HepG2 (cell line): ENCODE measurements around the gene SERTAD2. TPM values are rescaled to one million over a fixed set of nuclear protein-coding genes. Genes with fewer than 3 reads are reported as not detected.

Experiments used
- GATAD2A ChIP-seq: IDR thresholded peaks from 2 replicates; pipeline ENCODE4 v1.6.1; 2016
- GTF3A ChIP-seq: sonication (generic); formaldehyde crosslinking; conservative IDR thresholded peaks from 2 replicates; pipeline ENCODE4 v1.4.0; 2020; ENCODE audit warnings: mild to moderate bottlenecking, missing genetic modification reagents
- HDAC2 ChIP-seq: sonication (generic); formaldehyde crosslinking; IDR thresholded peaks from 2 replicates; pipeline ENCODE4 v1.4.0; 2020; ENCODE audit warnings: missing genetic modification reagents
- HNF4G ChIP-seq, 2 experiments: sonication (generic) in 1 of 2; formaldehyde crosslinking in 1 of 2; IDR thresholded peaks; 2 replicates each; pipeline versions ENCODE4 v1.4.0 to v1.6.1; 2011 to 2020; ENCODE audit warnings: borderline replicate concordance in 2 of 2, low read depth in 2 of 2, mild to moderate bottlenecking in 2 of 2, low read length in 1 of 2, missing genetic modification reagents in 1 of 2, moderate library complexity in 1 of 2
- IRF2 ChIP-seq: IDR thresholded peaks from 2 replicates; pipeline ENCODE4 v1.6.1; 2018; ENCODE audit warnings: missing genetic modification reagents, missing compliant biosample characterization
- KAT8 ChIP-seq: IDR thresholded peaks from 2 replicates; pipeline ENCODE4 v1.6.1; 2016; ENCODE audit warnings: missing genetic modification reagents, missing compliant biosample characterization
- KMT2A ChIP-seq: sonication (generic); formaldehyde crosslinking; IDR thresholded peaks from 2 replicates; pipeline ENCODE4 v1.4.0; 2020; ENCODE audit warnings: missing genetic modification reagents
- MXD3 ChIP-seq: IDR thresholded peaks from 2 replicates; pipeline ENCODE4 v1.6.1; 2016; ENCODE audit warnings: mild to moderate bottlenecking, missing biosample characterization, missing genetic modification reagents
- NFKBIZ ChIP-seq: IDR thresholded peaks from 2 replicates; pipeline ENCODE4 v1.6.1; 2018; ENCODE audit warnings: missing genetic modification reagents, missing compliant biosample characterization
- NR2C2 ChIP-seq: sonication (generic); formaldehyde crosslinking; IDR thresholded peaks from 2 replicates; pipeline ENCODE4 v1.4.0; 2020; ENCODE audit warnings: missing genetic modification reagents, mild to moderate bottlenecking, moderate library complexity, borderline replicate concordance
- NR2F1 ChIP-seq, 2 experiments: fragments of 450-650 bp in 1 of 2; formaldehyde crosslinking in 1 of 2; IDR thresholded peaks; 2 replicates each; pipeline versions ENCODE4 v1.5.0 to v1.6.1; 2016 to 2020; ENCODE audit warnings: mild to moderate bottlenecking in 1 of 2, missing compliant biosample characterization in 1 of 2, missing genetic modification reagents in 1 of 2, moderate library complexity in 1 of 2
- SAP130 ChIP-seq: IDR thresholded peaks from 2 replicates; pipeline ENCODE4 v1.6.1; 2016; ENCODE audit warnings: low read depth
- SKIL ChIP-seq: sonication (generic); formaldehyde crosslinking; IDR thresholded peaks from 2 replicates; pipeline ENCODE4 v1.8.0; 2022; ENCODE audit warnings: missing genetic modification reagents, mild to moderate bottlenecking, moderate library complexity, borderline replicate concordance
- STAG1 ChIP-seq: sonication (generic); formaldehyde crosslinking; IDR thresholded peaks from 2 replicates; pipeline ENCODE4 v1.4.0; 2020; ENCODE audit warnings: missing genetic modification reagents
- TEAD2 ChIP-seq: sonication (generic); formaldehyde crosslinking; IDR thresholded peaks from 2 replicates; pipeline ENCODE4 v1.9.0; 2021; ENCODE audit warnings: missing genetic modification reagents
- ZBTB10 ChIP-seq: sonication (generic); formaldehyde crosslinking; IDR thresholded peaks from 2 replicates; pipeline ENCODE4 v1.4.0; 2020; ENCODE audit warnings: missing genetic modification reagents, borderline replicate concordance
- ZMYM2 ChIP-seq: sonication (generic); formaldehyde crosslinking; IDR thresholded peaks from 2 replicates; pipeline ENCODE4 v1.8.0; 2022; ENCODE audit warnings: mild to moderate bottlenecking, missing genetic modification reagents
- ZNF282 ChIP-seq: fragments of 450-650 bp; IDR thresholded peaks from 2 replicates; pipeline ENCODE4 v1.6.1; 2018; ENCODE audit not compliant: partially characterized antibody
- ZNF614 ChIP-seq: IDR thresholded peaks from 2 replicates; pipeline ENCODE4 v1.6.1; 2018; ENCODE audit warnings: missing biosample characterization, missing genetic modification reagents, inconsistent platforms, borderline replicate concordance
- ZNF781 ChIP-seq: sonication (generic); formaldehyde crosslinking; IDR thresholded peaks from 2 replicates; pipeline ENCODE4 v1.5.1; 2020; ENCODE audit warnings: borderline replicate concordance, mild to moderate bottlenecking, missing genetic modification reagents; ENCODE audit errors: not compliant biosample characterization
- polyA plus RNA-seq, 8 experiments: library from polyadenylated mRNA; depleted of rRNA in 3 of 8; stranded (reverse) in 7 of 8; unstranded in 1 of 8; fragments of >200 nt; fragmentation: Illumina TruSeq in 4 of 8; extraction: Trizol in 4 of 8; gene quantifications; 2 replicates each; pipeline versions ENCODE4 v1.2.1 to v1.2.3, GENCODE V29; 2011 to 2016; ENCODE audit warnings: low read depth in 4 of 8, missing spikeins in 1 of 8, mixed read lengths in 1 of 8; ENCODE audit not compliant: insufficient read depth in 1 of 8
- total RNA-seq, 5 experiments: library from RNA; depleted of rRNA; stranded (reverse); fragments of >200 nt; fragmentation: Illumina TruSeq; extraction: Trizol; gene quantifications; 2 replicates each; pipeline ENCODE4 v1.2.3, GENCODE V29; 2016; ENCODE audit warnings: low read depth in 1 of 5
- TF ChIP-seq, protein P1 (sequence below): sonication (generic); formaldehyde crosslinking; IDR thresholded peaks from 2 replicates; pipeline ENCODE4 v1.5.1; 2020; ENCODE audit warnings: mild to moderate bottlenecking, missing genetic modification reagents

Gene SERTAD2
- total and polyA plus RNA-seq, 2 of the 13 experiments (the other 11 are each of a cell fraction or from before 2014, with no cell fraction given), result 6.7 to 22.6 TPM

DNA sequence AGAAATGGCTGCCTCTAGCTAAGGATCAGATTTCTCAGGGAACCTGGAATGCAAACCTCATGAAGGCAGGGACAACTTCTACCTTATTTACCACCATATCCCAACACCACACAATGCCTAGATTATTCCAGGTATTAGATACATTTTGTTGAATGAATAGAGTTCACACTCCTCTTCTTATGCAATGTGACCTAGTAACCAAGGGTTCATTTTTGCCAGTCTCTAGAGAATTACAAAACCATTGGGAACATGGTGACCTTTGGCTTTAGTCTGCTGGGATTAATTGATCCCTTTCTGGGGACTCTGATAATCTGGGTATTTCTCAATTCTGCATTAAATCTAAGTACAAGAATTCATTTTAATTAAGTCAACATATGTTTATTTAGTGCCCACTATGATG, 35.2 kb upstream of the SERTAD2 start (continued):
- TF ChIP-seq, protein P1, sequence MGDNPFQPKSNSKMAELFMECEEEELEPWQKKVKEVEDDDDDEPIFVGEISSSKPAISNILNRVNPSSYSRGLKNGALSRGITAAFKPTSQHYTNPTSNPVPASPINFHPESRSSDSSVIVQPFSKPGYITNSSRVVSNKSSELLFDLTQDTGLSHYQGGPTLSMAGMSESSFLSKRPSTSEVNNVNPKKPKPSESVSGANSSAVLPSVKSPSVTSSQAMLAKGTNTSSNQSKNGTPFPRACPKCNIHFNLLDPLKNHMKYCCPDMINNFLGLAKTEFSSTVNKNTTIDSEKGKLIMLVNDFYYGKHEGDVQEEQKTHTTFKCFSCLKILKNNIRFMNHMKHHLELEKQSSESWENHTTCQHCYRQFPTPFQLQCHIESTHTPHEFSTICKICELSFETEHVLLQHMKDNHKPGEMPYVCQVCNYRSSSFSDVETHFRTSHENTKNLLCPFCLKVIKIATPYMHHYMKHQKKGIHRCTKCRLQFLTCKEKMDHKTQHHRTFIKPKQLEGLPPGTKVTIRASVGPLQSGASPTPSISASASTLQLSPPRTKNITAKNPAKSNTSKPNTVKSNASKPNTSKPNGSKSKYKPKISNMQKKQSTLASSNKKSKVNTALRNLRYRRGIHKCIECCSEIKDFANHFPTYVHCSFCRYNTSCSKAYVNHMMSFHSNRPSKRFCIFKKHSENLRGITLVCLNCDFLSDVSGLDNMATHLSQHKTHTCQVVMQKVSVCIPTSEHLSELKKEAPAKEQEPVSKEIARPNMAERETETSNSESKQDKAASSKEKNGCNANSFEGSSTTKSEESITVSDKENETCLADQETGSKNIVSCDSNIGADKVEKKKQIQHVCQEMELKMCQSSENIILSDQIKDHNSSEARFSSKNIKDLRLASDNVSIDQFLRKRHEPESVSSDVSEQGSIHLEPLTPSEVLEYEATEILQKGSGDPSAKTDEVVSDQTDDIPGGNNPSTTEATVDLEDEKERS, result peak; percentile 89
- TF ChIP-seq ZBTB10 (CRISPR knock-in tag) (no peak), ZNF282 (no peak), HDAC2 (peak; percentile 62), STAG1 (CRISPR knock-in tag) (no peak), TEAD2 (no peak), NR2F1 (CRISPR knock-in tag; IDR thresholded peaks at IDR 0.05) (peak; percentile 87 to 88), IRF2 (CRISPR knock-in tag) (no peak), SAP130 (CRISPR knock-in tag) (peak; percentile 38; the same call in 1 of the 2 replicates), KAT8 (CRISPR knock-in tag) (no peak; the same call in 1 of the 2 replicates), KMT2A (CRISPR knock-in tag) (no peak), SKIL (CRISPR knock-in tag) (no peak), ZNF614 (CRISPR knock-in tag) (0 out of 2 replicates have a peak, but pooled peaks have one; percentile 45), GATAD2A (CRISPR knock-in tag) (peak; percentile 86), NR2C2 (CRISPR knock-in tag) (peak; percentile 79), ZMYM2 (CRISPR knock-in tag) (peak; percentile 98), MXD3 (no peak), HNF4G (IDR thresholded peaks at IDR 0.05; ENCODE audit: borderline replicate concordance, low read depth, low read length) (peak; percentile 86), HNF4G (CRISPR knock-in tag; IDR thresholded peaks at IDR 0.05; ENCODE audit: borderline replicate concordance, low read depth) (no peak), NFKBIZ (no peak), ZNF781 (CRISPR knock-in tag) (no peak), GTF3A (CRISPR knock-in tag) (no peak)
